Astrocyte (in vitro differentiated cells and primary cell): ENCODE results near the gene GSPT1. TPM values are rescaled to one million over a fixed set of nuclear protein-coding genes. Genes with fewer than 3 reads are reported as not detected.
"Not testable (repeated sequence)": the region's sequence is repeated elsewhere in the genome, so short reads cannot be mapped to it uniquely, and the experiment has no call there.

ENCODE experiments used
- DNase-seq: peaks from one replicate; pipeline ENCODE4 v3.0.0-alpha.2; 2010; ENCODE audit warnings: low read depth
- FAIRE-seq: peaks from 2 replicates; lab custom pipeline; 2011; peaks lifted over from hg19 to GRCh38; lab: Jason Lieb, UNC
- H2AFZ ChIP-seq: 2 replicates; pipeline ENCODE4 v1.6.0; 2012; ENCODE audit warnings: low read depth, low read length, inconsistent platforms
- H3K27ac ChIP-seq: 2 replicates; pipeline ENCODE4 v1.5.1; 2011; ENCODE audit warnings: low read depth, low read length, inconsistent platforms
- H3K27me3 ChIP-seq: 2 replicates; pipeline ENCODE4 v1.6.0; 2011; ENCODE audit warnings: low read length, inconsistent platforms; ENCODE audit not compliant: insufficient read depth
- H3K36me3 ChIP-seq: 2 replicates; pipeline ENCODE4 v1.5.1; 2011; ENCODE audit warnings: low read length, inconsistent platforms; ENCODE audit not compliant: insufficient read depth
- H3K4me1 ChIP-seq: 2 replicates; pipeline ENCODE4 v1.5.1; 2011; ENCODE audit warnings: low read length, inconsistent platforms; ENCODE audit not compliant: insufficient read depth
- H3K4me2 ChIP-seq: 2 replicates; pipeline ENCODE4 v1.6.0; 2012; ENCODE audit warnings: low read length, inconsistent platforms
- H3K4me3 ChIP-seq: 2 replicates; pipeline ENCODE4 v1.5.1; 2011; ENCODE audit warnings: low read depth, mild to moderate bottlenecking, low read length, inconsistent platforms; ENCODE audit not compliant: insufficient read depth
- H3K79me2 ChIP-seq: 2 replicates; pipeline ENCODE4 v1.6.0; 2012; ENCODE audit warnings: mild to moderate bottlenecking, low read length, inconsistent platforms; ENCODE audit not compliant: insufficient read depth
- H3K9ac ChIP-seq: 2 replicates; pipeline ENCODE4 v1.6.0; 2012; ENCODE audit warnings: mild to moderate bottlenecking, low read length, inconsistent platforms
- H3K9me3 ChIP-seq: 2 replicates; pipeline ENCODE4 v1.5.1; 2012; ENCODE audit warnings: low read depth, mild to moderate bottlenecking, low read length, inconsistent platforms; ENCODE audit not compliant: insufficient read depth
- H4K20me1 ChIP-seq: 2 replicates; pipeline ENCODE4 v1.6.0; 2012; ENCODE audit warnings: low read length, inconsistent platforms; ENCODE audit not compliant: insufficient read depth
- H3K27ac Mint-ChIP-seq: one replicate; pipeline ENCODE4 v1.8.0; 2021; ENCODE audit warnings: mild to moderate bottlenecking, mixed read lengths; ENCODE audit not compliant: unreplicated experiment
- H3K27me3 Mint-ChIP-seq: one replicate; pipeline ENCODE4 v1.8.0; 2021; ENCODE audit warnings: low read depth, mixed read lengths; ENCODE audit not compliant: unreplicated experiment
- H3K36me3 Mint-ChIP-seq: one replicate; pipeline ENCODE4 v1.8.0; 2021; ENCODE audit warnings: low read depth, mixed read lengths; ENCODE audit not compliant: unreplicated experiment
- H3K4me1 Mint-ChIP-seq: one replicate; pipeline ENCODE4 v1.8.0; 2021; ENCODE audit warnings: low read depth, mixed read lengths; ENCODE audit not compliant: unreplicated experiment
- H3K4me3 Mint-ChIP-seq: one replicate; pipeline ENCODE4 v1.8.0; 2021; ENCODE audit warnings: mild to moderate bottlenecking, moderate library complexity, mixed read lengths; ENCODE audit not compliant: unreplicated experiment
- H3K9me3 Mint-ChIP-seq: one replicate; pipeline ENCODE4 v1.8.0; 2021; ENCODE audit warnings: mild to moderate bottlenecking, mixed read lengths; ENCODE audit not compliant: unreplicated experiment
- CTCF ChIP-seq: IDR thresholded peaks from 2 replicates; pipeline ENCODE4 v1.5.1; 2011; ENCODE audit warnings: low read depth, mild to moderate bottlenecking, inconsistent platforms, low read length, moderate library complexity; ENCODE audit not compliant: insufficient read depth
- EZH2 ChIP-seq: IDR thresholded peaks from 2 replicates; pipeline ENCODE4 v1.6.1; 2012; ENCODE audit warnings: mild to moderate bottlenecking, low read length, inconsistent platforms; ENCODE audit not compliant: insufficient read depth
- total RNA-seq: library from RNA; stranded (reverse); gene quantifications from 2 replicates; pipeline ENCODE4 v1.2.1, GENCODE V29; 2021

GSPT1 gene
- total RNA-seq, 1 donor from 2014 or later = 173 TPM

GRCh38 chr16:11957591-11958395, 42.0 kb upstream of the GSPT1 start:
- Mint-ChIP-seq H3K9me3 (no peaks in the 10 kb centered on the region), H3K27ac (no peak overlapping the region), H3K4me1 (peaks cover 7% of the 10 kb centered on the region), H3K36me3 (no peaks in the 10 kb centered on the region), H3K4me3 (no peak overlapping the region), H3K27me3 (no peaks in the 10 kb centered on the region)
- peaks cover 10% of the 10 kb centered on the region for H3K4me1 ChIP-seq
- H3K27me3 ChIP-seq = no peaks in the 10 kb centered on the region
- H3K4me3 ChIP-seq = no peak overlapping the region
- no peaks in the 10 kb centered on the region for H3K79me2 ChIP-seq
- no peak overlapping the region for H3K27ac ChIP-seq
- FAIRE-seq (no peak), DNase-seq (no peak)
- no peaks in the 10 kb centered on the region for H4K20me1 ChIP-seq
- TF ChIP-seq EZH2 (no peak), CTCF (no peak)
- H3K9ac ChIP-seq = no peak overlapping the region
- H3K36me3 ChIP-seq = no peaks in the 10 kb centered on the region
- H2AFZ ChIP-seq = no peak overlapping the region
- no peaks in the 10 kb centered on the region for H3K9me3 ChIP-seq
- H3K4me2 ChIP-seq = no peak overlapping the region

GRCh38 chr16:11956558-11956957, 40.8 kb upstream of the GSPT1 start:
- Histone ChIP-seq H3K36me3 (no peaks in the 10 kb centered on the region), H3K9me3 (no peaks in the 10 kb centered on the region), H4K20me1 (no peaks in the 10 kb centered on the region), H2AFZ (no peak overlapping the region), H3K4me2 (no peak overlapping the region), H3K9ac (no peak overlapping the region), H3K27ac (no peak overlapping the region), H3K4me1 (peaks cover 10% of the 10 kb centered on the region), H3K27me3 (no peaks in the 10 kb centered on the region), H3K4me3 (no peak overlapping the region), H3K79me2 (no peaks in the 10 kb centered on the region)
- TF ChIP-seq EZH2 = no peak
- TF ChIP-seq CTCF = no peak
- Mint-ChIP-seq H3K4me3 (no peak overlapping the region), H3K36me3 (no peaks in the 10 kb centered on the region), H3K4me1 (peaks cover 7% of the 10 kb centered on the region), H3K27ac (no peak overlapping the region), H3K9me3 (no peaks in the 10 kb centered on the region), H3K27me3 (no peaks in the 10 kb centered on the region)
- FAIRE-seq = no peak
- no peak for DNase-seq

GRCh38 chr16:11955713-11956123, 40.0 kb upstream of the GSPT1 start:
- peak; percentile 93 for DNase-seq
- Mint-ChIP-seq H3K27me3 (no peaks in the 10 kb centered on the region), H3K36me3 (no peaks in the 10 kb centered on the region), H3K4me3 (peak overlapping the region; percentile 23), H3K4me1 (peaks cover 7% of the 10 kb centered on the region), H3K9me3 (no peaks in the 10 kb centered on the region), H3K27ac (peak overlapping the region; percentile 36)
- Histone ChIP-seq H2AFZ (peak overlapping the region; percentile 73), H3K4me3 (no peak overlapping the region), H3K9ac (peak overlapping the region; percentile 47), H3K4me1 (peaks cover 10% of the 10 kb centered on the region), H3K9me3 (no peaks in the 10 kb centered on the region), H3K79me2 (no peaks in the 10 kb centered on the region), H4K20me1 (no peaks in the 10 kb centered on the region), H3K36me3 (no peaks in the 10 kb centered on the region), H3K27me3 (no peaks in the 10 kb centered on the region), H3K4me2 (peak overlapping the region; percentile 60), H3K27ac (peak overlapping the region; percentile 75)
- FAIRE-seq = peak; percentile 75
- TF ChIP-seq EZH2 (no peak), CTCF (no peak)

GRCh38 chr16:11953576-11953975, 37.8 kb upstream of the GSPT1 start:
- H3K9ac ChIP-seq, H3K36me3 ChIP-seq, DNase-seq, H3K9me3 Mint-ChIP-seq, H3K27me3 Mint-ChIP-seq, H3K4me3 ChIP-seq, H3K4me1 Mint-ChIP-seq, H3K27ac ChIP-seq, H3K9me3 ChIP-seq, H3K4me2 ChIP-seq, H3K27ac Mint-ChIP-seq, H4K20me1 ChIP-seq, H2AFZ ChIP-seq, H3K79me2 ChIP-seq, FAIRE-seq, H3K36me3 Mint-ChIP-seq, H3K4me3 Mint-ChIP-seq, H3K27me3 ChIP-seq: not testable (repeated sequence)
- peaks cover 10% of the 10 kb centered on the region for H3K4me1 ChIP-seq
